ENCODE measurements around the gene ACACA. TPM values are rescaled to one million over a fixed set of nuclear protein-coding genes. Genes with fewer than 3 reads are reported as not detected.

ACACA gene
- total RNA-seq, 2 experiments from 2014 or later, result 45.1 to 45.9 TPM

DNA sequence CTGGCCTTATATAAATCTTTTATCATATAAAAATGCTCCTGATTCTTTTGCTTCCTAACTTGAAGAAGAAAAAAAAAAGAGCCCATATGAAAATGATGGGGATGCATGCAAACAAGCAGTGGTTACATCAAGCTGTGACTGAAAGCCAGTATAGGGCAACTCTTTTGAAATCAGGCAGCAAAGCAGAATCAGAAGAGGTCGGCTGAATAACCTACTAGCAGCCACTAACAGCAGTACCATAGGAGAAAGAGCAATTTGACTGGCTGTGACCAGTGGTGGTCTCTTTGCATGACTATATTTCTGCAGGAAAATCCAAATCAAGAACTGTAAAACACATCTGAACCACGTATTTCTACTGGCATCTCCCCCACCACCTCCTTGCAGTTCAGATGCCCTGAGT lies 192.7 kb downstream of the ACACA start:
- Mint-ChIP-seq H3K27me3 (no peaks in the 10 kb centered on the region), H3K27ac (no peak overlapping the region)

DNA sequence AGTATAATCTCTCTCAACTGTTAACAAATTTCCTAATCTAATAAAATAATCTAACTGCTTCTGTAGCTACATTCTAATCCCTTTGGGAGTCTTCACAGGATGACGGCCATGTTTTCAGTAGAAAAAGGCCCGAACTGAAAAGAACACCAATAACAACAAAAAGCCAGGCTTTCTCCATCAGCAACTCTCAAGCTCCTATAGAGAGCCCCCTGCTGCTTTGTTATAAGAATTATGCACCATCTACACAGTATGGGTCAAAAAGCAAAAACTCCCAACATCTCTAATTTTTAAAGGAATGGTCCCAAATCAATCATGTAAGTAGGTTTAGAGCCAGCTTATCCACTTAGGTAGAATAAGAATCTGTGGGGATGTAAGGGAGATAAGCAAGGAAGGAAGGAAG lies 194.5 kb downstream of the ACACA start:
- ATAC-seq (ENCODE audit: low read depth) (no peak), DNase-seq (no peak)
- Mint-ChIP-seq H3K27ac (no peak overlapping the region), H3K9me3 (no peaks in the 10 kb centered on the region), H3K36me3 (peaks cover 9% of the 10 kb centered on the region), H3K4me3 (no peak overlapping the region), H3K27me3 (no peaks in the 10 kb centered on the region), H3K4me1 (peaks cover 1% of the 10 kb centered on the region)
- POLR2A ChIA-PET, result no interaction called here

More for the DNA sequence above, 192.7 kb downstream of the ACACA start:
- POLR2A ChIA-PET, result no interaction called here
- peaks cover 8% of the 10 kb centered on the region for H3K36me3 Mint-ChIP-seq
- H3K4me3 Mint-ChIP-seq, result no peak overlapping the region
- peaks cover 1% of the 10 kb centered on the region for H3K4me1 Mint-ChIP-seq
- H3K9me3 Mint-ChIP-seq, result no peaks in the 10 kb centered on the region
- no peak for DNase-seq
- ATAC-seq (ENCODE audit: low read depth), result no peak

DNA sequence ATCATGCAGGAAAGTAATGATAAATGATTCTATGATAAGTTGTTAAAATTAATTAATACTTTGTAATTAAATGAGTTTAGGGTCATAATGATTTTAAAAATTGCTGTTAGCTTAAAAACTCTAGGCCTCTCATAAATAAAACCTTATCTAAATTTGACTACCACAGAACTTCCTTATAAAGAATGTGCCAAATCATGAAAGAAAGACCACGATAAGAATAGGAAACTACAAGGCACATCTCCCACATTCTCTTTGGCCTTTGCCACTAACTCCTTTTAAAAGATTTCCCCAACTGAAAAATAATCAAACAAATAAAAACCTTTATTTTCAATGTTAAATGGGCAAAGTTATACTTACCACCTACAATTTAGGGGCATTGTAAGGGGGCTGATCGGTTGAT lies 195.5 kb downstream of the ACACA start:
- POLR2A ChIA-PET, result interaction anchor here (1.4 kb wide), 1 partner anchor 28 kb away, joined by 3 read pairs; no protein-coding TSS in a partner anchor
- H3K27me3 Mint-ChIP-seq, result no peaks in the 10 kb centered on the region
- DNase-seq, result no peak
- peaks cover 1% of the 10 kb centered on the region for H3K4me1 Mint-ChIP-seq
- ATAC-seq (ENCODE audit: low read depth), result no peak
- H3K9me3 Mint-ChIP-seq, result no peaks in the 10 kb centered on the region
- H3K4me3 Mint-ChIP-seq, result no peak overlapping the region
- H3K27ac Mint-ChIP-seq, result no peak overlapping the region
- peaks cover 9% of the 10 kb centered on the region for H3K36me3 Mint-ChIP-seq

DNA sequence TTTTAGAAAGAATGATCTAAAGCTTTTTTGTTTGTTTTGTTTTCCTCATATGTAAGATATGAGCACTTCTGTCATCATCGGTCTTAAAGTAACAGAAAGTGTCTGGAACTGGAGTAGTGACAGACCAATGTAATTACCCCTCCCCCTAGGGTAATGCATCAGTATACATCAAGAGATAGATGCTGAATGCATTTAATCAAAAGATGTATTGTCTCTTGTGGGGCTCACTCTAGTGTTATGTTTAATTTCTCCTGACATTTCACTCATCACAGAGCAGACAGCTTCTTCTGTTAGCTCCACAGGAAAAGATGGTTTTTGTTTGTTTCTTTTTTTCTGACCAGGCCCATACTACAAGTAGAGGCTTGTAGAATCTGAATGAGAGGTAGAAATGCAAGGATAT lies 199.5 kb downstream of the ACACA start:
- no peaks in the 10 kb centered on the region for H3K27me3 Mint-ChIP-seq
- DNase-seq, result no peak
- H3K4me3 Mint-ChIP-seq, result no peak overlapping the region
- H3K9me3 Mint-ChIP-seq, result no peaks in the 10 kb centered on the region
- POLR2A ChIA-PET, result no interaction called here
- H3K4me1 Mint-ChIP-seq, result peaks cover 2% of the 10 kb centered on the region
- H3K27ac Mint-ChIP-seq, result no peak overlapping the region
- H3K36me3 Mint-ChIP-seq, result peaks cover 22% of the 10 kb centered on the region
- no peak for ATAC-seq (ENCODE audit: low read depth)

DNA sequence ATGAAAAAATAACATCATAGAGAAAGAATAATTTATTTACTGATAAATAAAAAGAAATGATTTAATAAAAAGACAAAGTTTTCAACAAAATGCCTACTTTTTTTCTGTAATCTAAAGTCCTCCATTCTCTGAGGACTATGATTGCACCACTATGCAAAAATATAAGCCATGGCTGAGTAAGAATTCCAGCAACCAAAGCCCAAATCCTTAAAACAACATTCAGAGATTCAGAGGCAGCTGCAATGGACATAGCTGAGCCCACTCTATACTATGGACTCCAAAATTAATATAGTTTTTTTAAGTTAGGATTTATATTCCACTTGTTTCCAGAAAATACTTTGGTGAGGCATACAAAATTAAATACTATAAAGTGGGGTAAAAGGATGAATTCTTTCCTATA lies 200.3 kb downstream of the ACACA start:
- peaks cover 2% of the 10 kb centered on the region for H3K4me1 Mint-ChIP-seq
- H3K4me3 Mint-ChIP-seq, result no peak overlapping the region
- no peak for DNase-seq
- H3K27me3 Mint-ChIP-seq, result no peaks in the 10 kb centered on the region
- ATAC-seq (ENCODE audit: low read depth), result no peak
- no peak overlapping the region for H3K27ac Mint-ChIP-seq
- POLR2A ChIA-PET, result no interaction called here
- no peaks in the 10 kb centered on the region for H3K9me3 Mint-ChIP-seq
- H3K36me3 Mint-ChIP-seq, result peaks cover 25% of the 10 kb centered on the region

DNA sequence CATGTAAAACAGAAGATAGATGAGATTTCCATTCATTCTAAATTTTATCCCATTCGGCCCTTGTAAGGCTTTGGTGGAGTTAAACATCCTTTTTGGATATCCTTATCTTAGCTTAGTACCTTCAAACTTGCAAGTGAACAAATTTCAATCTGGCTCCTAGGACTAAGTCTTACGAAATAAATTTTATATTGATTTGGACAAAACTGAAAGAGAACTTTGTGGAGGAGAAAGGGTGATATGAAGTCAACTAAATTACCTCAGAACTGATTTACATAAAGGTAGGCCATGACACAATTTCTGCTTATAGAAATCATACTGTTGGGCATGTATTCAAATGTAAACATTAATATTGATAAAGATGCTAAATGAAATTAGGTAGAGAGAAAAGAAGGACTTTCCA lies 206.1 kb downstream of the ACACA start:
- no peak for DNase-seq
- Mint-ChIP-seq H3K9me3 (no peaks in the 10 kb centered on the region), H3K4me1 (peaks cover 2% of the 10 kb centered on the region), H3K36me3 (peaks cover 18% of the 10 kb centered on the region), H3K27ac (no peak overlapping the region), H3K4me3 (no peak overlapping the region), H3K27me3 (no peaks in the 10 kb centered on the region)
- POLR2A ChIA-PET, result no interaction called here
- ATAC-seq (ENCODE audit: low read depth), result no peak

DNA sequence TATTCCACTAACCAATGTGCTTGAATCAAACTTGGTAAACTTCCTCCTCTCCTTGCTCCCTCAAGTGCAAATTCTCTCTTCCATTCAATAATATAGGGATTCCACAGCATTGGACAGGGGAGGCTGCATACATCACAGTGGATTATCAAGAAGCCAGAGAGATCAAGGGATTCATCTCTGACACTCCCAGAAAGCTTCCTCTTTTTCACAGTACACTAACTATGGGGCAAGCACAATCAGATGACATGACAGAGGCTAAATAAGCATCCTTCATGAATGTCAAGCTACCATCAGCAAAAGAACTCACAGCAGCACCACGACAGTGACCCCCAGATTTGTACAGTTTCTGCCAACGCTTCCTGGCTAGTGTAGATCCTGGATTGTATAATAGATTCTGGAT lies 209.3 kb downstream of the ACACA start:
- no peak overlapping the region for H3K27ac Mint-ChIP-seq
- POLR2A ChIA-PET, result no interaction called here

DNA sequence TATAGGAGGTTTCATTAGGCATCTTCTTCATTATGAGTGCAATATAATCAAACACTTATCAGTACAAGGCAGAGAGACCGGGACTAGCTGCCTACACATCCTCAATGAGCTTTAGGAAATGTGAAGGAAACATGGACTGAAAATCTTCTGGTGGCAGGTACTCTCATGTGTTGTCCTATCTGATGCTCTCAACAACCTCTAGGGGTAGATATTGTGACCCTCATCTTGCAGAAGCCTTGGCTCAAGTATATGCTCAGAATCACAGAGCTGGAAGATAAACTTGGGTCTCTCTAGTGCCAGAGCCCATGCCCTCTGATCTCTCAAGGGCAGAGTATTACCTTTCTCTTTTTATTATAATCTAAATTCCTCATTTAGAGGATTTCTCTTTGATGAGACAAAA lies 212.4 kb downstream of the ACACA start:
- POLR2A ChIA-PET, result no interaction called here
- ATAC-seq (ENCODE audit: low read depth) (no peak), DNase-seq (no peak)
- Mint-ChIP-seq H3K4me3 (no peak overlapping the region), H3K27me3 (no peaks in the 10 kb centered on the region), H3K36me3 (peaks cover 12% of the 10 kb centered on the region), H3K27ac (no peak overlapping the region), H3K4me1 (no peaks in the 10 kb centered on the region), H3K9me3 (no peaks in the 10 kb centered on the region)

More for the DNA sequence above, 209.3 kb downstream of the ACACA start:
- no peaks in the 10 kb centered on the region for H3K27me3 Mint-ChIP-seq
- DNase-seq, result no peak
- H3K4me3 Mint-ChIP-seq, result no peak overlapping the region
- no peaks in the 10 kb centered on the region for H3K4me1 Mint-ChIP-seq
- H3K9me3 Mint-ChIP-seq, result no peaks in the 10 kb centered on the region
- H3K36me3 Mint-ChIP-seq, result peaks cover 9% of the 10 kb centered on the region
- no peak for ATAC-seq (ENCODE audit: low read depth)

DNA sequence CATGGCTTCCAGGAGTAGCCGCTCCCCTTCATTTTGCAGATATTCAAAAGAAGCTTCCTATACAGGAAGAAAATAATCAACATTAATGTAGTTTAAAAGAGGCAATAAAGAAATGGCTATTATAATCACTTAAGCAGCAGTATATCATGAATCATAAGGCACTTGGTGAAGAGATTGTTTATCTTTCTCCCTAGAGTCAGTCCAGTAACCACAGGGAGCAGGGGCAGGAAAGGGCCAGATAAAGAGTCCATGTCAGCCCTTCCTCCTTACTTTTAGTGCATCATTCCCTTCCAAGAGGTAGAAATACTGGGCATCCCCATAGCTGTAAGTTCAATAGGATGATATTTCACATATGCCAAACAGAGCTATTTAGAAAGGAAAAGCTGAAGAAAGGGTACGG lies 215.4 kb downstream of the ACACA start:
- H3K27ac Mint-ChIP-seq, result no peak overlapping the region
- peaks cover 15% of the 10 kb centered on the region for H3K36me3 Mint-ChIP-seq
- POLR2A ChIA-PET, result no interaction called here
- H3K4me1 Mint-ChIP-seq, result no peaks in the 10 kb centered on the region
- DNase-seq (no peak), ATAC-seq (ENCODE audit: low read depth) (no peak)
- H3K27me3 Mint-ChIP-seq, result no peaks in the 10 kb centered on the region
- no peak overlapping the region for H3K4me3 Mint-ChIP-seq
- no peaks in the 10 kb centered on the region for H3K9me3 Mint-ChIP-seq

DNA sequence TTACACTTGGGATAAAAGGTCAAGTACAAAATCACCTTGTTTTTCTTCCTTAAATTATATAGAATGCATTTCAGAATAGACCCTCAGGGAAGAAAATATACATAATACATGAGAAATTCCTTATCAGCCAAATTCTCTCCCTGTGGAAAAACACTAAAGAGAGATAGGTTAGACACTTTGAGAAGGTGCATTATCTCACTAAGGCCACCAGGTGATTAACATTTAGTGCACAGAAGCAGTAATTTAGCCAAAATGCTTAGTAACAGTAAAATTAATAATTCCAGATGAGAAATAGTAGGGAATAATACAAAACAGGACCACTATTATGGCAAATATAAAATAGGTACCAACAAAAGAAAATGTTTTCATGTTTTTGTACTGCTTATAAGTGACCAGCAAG lies 216.1 kb downstream of the ACACA start:
- DNase-seq (no peak), ATAC-seq (ENCODE audit: low read depth) (no peak)
- H3K4me3 Mint-ChIP-seq, result no peak overlapping the region
- no peak overlapping the region for H3K27ac Mint-ChIP-seq
- H3K36me3 Mint-ChIP-seq, result peaks cover 14% of the 10 kb centered on the region
- POLR2A ChIA-PET, result no interaction called here
- H3K4me1 Mint-ChIP-seq, result no peaks in the 10 kb centered on the region
- no peaks in the 10 kb centered on the region for H3K9me3 Mint-ChIP-seq
- H3K27me3 Mint-ChIP-seq, result no peaks in the 10 kb centered on the region

DNA sequence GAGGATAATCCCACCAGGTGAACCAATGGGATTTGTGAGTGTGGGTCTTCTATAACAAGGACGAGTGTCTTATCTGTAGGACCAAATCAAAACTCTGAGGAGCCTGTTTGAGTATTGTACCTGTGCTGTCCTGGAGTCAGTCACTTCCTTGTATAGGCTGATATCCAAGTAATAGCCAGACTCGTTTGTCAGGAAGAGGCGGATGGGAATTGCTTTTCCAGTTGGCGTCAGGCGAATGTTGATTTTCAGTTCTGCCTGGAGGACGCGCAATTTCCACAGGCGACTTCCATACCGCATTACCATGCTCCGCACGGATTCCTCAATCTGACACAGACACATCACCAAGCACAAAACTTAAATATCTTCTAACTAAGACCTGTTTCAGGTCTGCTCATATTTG lies 218.5 kb downstream of the ACACA start:
- POLR2A ChIA-PET, result no interaction called here
- no peak for ATAC-seq (ENCODE audit: low read depth)
- H3K4me1 Mint-ChIP-seq, result no peaks in the 10 kb centered on the region
- H3K4me3 Mint-ChIP-seq, result no peak overlapping the region
- DNase-seq, result no peak
- no peaks in the 10 kb centered on the region for H3K27me3 Mint-ChIP-seq
- no peaks in the 10 kb centered on the region for H3K9me3 Mint-ChIP-seq
- H3K27ac Mint-ChIP-seq, result no peak overlapping the region
- peaks cover 12% of the 10 kb centered on the region for H3K36me3 Mint-ChIP-seq

DNA sequence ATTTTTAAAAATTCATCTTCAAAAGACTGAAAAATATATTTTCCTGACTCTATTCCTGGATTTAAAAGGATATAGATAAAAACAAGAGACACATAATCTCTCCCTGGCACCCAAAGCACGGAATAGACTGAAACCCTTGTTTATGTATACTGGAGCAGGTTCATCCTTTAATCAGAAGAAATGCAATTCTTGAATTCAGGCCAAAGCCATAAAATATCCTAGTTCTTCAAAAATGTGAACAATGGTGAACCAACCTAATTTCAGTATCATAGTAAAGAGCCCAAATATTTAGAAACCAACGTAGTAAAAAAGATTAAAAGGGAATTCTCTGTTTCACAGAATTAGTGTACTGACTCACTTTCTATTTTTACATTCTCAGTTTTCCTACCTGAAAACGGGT lies 219.4 kb downstream of the ACACA start:
- DNase-seq (no peak), ATAC-seq (ENCODE audit: low read depth) (no peak)
- POLR2A ChIA-PET, result no interaction called here
- H3K27ac Mint-ChIP-seq, result no peak overlapping the region
- H3K4me3 Mint-ChIP-seq, result no peak overlapping the region
- no peaks in the 10 kb centered on the region for H3K9me3 Mint-ChIP-seq
- no peaks in the 10 kb centered on the region for H3K4me1 Mint-ChIP-seq
- H3K27me3 Mint-ChIP-seq, result no peaks in the 10 kb centered on the region
- H3K36me3 Mint-ChIP-seq, result peaks cover 11% of the 10 kb centered on the region

DNA sequence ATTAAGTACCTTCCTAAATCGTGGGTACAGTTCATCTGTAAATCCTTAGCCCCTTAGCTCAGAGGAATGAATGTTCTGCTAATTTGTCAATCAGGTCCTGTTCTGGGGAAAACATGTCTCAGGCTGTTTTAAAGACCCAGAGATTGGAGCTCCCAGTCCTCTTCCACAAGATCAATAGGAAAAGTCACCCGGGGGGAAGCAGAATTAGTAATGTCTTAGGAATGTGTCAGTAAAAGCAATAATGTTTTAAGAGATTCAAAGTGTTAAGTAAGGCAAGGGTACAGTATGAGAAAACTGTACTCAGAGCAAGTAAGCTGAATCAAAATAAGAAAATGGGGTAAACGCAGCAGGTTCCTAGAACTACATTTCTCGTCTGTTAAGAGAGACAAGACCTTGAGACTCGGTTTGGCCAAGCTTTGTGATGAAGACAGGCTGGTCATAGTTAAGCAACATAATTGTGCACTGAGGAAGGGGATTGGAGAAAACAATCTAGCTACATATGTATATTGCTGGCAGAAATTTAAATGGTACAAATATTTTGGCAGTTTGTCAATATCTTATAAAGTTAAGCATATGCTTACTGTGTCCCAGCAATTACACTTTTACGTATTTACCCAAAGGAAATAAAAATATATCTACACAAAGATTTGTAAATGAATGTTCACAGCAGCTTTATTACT lies 223.7 kb downstream of the ACACA start:
- peaks cover 18% of the 10 kb centered on the region for H3K36me3 Mint-ChIP-seq
- no peaks in the 10 kb centered on the region for H3K27me3 Mint-ChIP-seq
- POLR2A ChIA-PET, result interaction anchor here (1.3 kb wide), 1 partner anchor 28 kb away, joined by 3 read pairs; no protein-coding TSS in a partner anchor
- no peaks in the 10 kb centered on the region for H3K9me3 Mint-ChIP-seq
- DNase-seq, result no peak
- H3K4me3 Mint-ChIP-seq, result no peak overlapping the region
- no peaks in the 10 kb centered on the region for H3K4me1 Mint-ChIP-seq
- ATAC-seq (ENCODE audit: low read depth), result no peak
- H3K27ac Mint-ChIP-seq, result no peak overlapping the region

DNA sequence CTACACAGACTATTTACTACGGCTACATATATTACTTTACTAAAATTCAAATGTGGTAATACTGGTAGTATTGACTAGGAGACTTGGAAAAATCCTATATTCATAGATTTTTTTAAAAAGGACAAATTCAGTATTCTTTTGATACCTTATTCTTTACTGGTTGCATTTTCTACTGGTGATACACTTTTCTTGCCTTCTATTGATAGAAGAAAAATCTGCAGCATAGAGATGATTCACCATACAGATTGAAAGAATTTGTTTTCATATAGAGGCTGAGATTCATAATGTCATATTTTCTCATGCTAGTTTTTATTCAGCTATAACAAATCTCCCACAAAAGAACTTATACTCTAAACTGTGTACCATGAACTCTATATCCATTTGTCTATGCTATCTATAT lies 226.3 kb downstream of the ACACA start:
- no peaks in the 10 kb centered on the region for H3K27me3 Mint-ChIP-seq
- H3K36me3 Mint-ChIP-seq, result peaks cover 22% of the 10 kb centered on the region
- no peaks in the 10 kb centered on the region for H3K9me3 Mint-ChIP-seq
- no peak overlapping the region for H3K4me3 Mint-ChIP-seq
- DNase-seq (no peak), ATAC-seq (ENCODE audit: low read depth) (no peak)
- H3K27ac Mint-ChIP-seq, result no peak overlapping the region
- POLR2A ChIA-PET, result no interaction called here
- no peaks in the 10 kb centered on the region for H3K4me1 Mint-ChIP-seq

DNA sequence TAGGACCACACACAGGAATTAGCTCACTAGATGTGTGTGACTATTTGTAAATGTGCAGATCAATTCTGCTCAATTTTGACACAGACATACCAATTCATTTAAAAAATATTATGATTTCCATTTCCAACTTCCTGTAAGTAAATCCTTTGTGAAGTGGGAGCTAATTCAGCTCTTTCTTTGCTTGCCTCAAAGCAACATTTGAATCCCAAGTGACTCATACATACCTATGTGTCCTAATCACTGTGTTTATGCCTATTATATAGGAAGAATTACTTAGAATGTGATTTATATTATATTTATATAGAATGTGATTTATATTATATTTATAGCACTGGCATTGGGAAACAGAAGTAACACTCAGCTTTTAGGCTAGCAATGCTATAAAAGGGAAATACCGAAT lies 226.7 kb downstream of the ACACA start:
- no peaks in the 10 kb centered on the region for H3K4me1 Mint-ChIP-seq
- H3K27me3 Mint-ChIP-seq, result no peaks in the 10 kb centered on the region
- no peak overlapping the region for H3K27ac Mint-ChIP-seq
- POLR2A ChIA-PET, result no interaction called here
- no peak for DNase-seq
- peaks cover 22% of the 10 kb centered on the region for H3K36me3 Mint-ChIP-seq
- H3K4me3 Mint-ChIP-seq, result no peak overlapping the region
- no peak for ATAC-seq (ENCODE audit: low read depth)
- no peaks in the 10 kb centered on the region for H3K9me3 Mint-ChIP-seq
